Measurements from ENCODE around the gene SCN2B.

The SCN2B gene, protein sequence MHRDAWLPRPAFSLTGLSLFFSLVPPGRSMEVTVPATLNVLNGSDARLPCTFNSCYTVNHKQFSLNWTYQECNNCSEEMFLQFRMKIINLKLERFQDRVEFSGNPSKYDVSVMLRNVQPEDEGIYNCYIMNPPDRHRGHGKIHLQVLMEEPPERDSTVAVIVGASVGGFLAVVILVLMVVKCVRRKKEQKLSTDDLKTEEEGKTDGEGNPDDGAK

DNA sequence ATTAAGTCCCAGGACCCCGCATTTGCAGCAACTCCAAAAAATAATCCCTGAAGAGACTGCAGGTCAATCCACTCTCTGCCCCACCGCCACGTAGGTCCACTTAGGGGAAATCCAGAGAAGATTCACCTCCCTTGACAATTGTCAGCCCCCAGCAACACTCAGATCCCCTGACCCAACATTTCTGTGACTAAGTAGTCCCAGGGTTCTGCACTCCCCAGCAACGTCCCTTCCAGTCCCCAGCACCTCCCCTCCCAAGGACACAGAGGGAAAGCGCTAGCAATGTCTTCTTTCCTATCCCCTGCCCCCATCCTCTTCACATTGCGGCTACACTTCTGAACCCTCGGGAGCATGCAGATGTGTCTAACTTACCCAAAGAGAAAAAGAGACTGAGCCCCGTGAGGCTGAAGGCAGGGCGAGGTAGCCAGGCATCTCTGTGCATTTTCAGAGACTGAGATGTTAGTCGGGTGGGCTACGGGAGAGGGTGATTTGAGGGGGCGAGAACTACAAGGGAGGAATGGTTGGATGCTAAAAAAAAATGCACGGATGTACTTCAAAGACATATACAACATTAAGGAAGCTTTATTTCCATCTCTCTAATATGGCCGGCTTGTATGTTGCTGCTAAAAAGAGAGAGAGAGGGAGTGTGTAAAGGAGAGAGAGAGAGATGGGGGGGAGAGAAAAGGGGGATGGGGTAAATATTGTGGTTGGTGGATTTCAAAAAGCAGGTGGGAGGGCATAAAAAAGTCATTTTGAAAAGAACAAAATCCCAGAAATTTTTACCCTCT lies at the start of gene SCN2B:
SCN2B (minus strand) TSS at position 647 of the 785 bp plus-strand sequence; CDS start at position 439, 208 bp downstream.
- no peak for DNase-seq (ENCODE audit: low spot score)

DNA sequence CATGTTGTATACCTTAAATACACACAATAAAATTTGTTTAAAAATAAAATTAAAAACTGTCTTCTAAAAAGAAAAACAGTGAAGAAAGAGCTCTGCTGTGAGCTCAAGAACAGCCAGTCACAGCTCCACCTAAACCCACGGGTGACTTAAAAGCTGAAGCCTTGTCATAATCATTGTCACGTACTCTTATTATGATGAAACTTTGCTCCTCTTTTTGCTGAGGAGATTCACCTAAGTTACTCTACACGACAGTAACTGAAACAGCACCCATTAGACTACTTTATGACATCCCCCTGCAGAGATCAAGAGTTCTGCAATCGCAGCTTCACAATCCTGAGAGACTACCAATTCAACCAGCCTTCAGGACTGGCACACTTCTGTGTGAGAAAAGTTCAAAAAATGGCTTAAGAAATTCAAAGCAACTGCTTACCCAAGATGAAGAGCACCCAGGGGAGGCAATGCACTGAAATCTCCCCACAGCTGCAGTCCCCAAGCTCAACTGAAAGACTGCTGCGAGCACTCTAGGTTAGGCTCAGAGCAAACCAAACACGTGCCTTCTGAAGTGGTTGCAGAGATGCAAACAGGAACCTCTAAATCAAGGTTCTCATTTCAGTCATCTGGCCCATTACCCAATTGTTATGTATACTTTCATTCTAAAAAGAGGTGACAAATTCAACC lies 48.2 kb upstream of the SCN2B start, which contains the start of gene JAML:
JAML (minus strand) TSS at position 501 of the 678 bp plus-strand sequence. CDS start 10,145 bp downstream, outside the sequence.
- no peak for DNase-seq (ENCODE audit: low spot score)

DNA sequence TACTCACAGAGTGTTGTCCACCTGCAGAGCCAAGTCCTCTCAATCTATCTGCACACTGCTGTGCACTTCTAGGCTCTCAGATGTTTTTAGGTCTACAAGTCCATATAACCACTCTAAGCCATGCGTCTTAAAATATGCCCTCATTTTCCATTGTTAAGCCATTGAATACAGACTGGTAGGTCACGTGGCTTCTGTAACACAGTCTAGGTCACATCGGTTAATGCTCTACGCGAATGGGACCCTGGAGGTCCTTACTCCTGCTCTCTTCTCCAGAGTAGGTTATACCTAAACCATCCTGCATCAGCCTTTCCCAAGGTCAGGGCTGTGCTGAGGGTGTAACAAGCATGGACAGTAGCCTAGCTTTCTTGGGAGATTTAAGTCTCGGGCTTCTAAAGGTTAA lies 47.6 kb upstream of the SCN2B start:
- DNase-seq (ENCODE audit: low spot score) = no peak

DNA sequence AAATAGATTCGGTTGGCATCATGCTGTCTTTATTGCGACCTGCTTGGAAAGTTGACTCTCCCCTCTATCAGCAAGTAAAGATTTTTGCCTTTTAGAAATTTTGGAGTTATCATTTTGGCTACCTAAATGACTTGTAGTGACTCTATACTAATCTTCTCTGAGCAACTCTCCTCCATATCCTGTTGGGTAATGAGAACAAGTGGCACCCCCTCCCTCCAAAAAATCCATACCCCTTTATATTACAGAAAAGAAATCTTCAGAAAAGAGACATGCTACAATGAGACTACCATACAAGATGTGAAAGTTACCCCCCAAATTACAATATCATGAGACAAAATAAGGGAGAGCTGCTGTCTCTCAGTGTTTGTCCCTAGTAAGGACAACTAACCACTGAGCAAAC lies 47.1 kb upstream of the SCN2B start:
- no peak for DNase-seq (ENCODE audit: low spot score)

DNA sequence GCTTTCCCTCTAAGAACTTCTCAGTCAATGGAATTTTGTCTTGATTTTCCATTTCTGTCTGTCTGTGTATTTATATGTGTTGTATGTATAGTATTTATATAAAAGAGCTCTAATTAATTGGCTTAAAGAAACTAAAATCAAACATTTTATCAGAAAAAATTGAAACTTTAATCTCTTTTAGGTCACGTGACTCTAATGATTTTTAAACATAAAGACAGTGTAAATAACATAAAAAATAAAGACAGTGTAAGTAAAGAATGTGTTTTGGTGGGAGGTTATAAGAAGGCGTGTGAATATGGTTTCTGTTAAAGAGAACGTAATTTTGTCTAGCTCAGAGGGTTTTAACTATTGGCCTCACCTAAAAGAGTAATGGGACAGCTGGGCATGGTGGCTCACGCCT lies 46.0 kb upstream of the SCN2B start:
- no peak for DNase-seq (ENCODE audit: low spot score)

DNA sequence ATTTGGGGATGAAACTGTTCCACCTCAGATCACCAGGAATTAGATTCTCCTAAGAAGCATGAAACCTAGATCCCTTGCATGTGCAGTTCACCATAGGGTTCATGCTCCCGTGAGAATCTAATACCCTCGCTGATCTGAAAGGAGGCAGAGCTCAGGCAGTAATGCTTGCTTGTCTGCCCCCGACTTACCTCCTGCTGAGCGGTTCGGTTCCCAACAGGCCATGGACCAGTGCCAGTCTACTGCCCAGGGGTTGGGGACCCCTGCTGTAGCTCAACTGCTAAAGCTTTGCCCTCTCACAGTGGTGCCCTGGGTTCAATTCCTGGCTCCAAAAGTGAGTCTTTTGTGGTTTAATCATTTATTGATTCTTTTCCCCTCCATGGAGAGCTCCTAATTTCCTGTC lies 45.0 kb upstream of the SCN2B start:
- no peak for DNase-seq (ENCODE audit: low spot score)

DNA sequence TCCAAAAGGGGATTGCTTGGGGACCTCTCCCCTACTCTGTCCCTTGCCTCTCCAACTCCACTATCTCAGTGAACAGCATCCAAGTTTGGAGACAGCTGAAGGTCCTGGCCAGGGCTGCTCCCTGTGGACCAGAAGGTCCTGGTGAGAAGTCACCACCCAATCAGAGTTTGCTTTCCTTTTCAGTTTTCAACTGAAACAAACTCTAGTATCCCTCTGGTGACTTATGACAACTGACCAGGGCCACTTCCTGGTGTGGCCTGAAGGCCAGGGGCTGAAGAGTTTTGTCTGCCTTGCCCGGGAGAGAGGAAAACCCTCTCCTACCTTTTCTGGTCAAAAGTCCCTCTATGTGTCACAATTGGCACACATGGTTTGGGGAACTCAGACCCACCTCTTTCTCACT lies 43.3 kb upstream of the SCN2B start:
- no peak for DNase-seq (ENCODE audit: low spot score)

DNA sequence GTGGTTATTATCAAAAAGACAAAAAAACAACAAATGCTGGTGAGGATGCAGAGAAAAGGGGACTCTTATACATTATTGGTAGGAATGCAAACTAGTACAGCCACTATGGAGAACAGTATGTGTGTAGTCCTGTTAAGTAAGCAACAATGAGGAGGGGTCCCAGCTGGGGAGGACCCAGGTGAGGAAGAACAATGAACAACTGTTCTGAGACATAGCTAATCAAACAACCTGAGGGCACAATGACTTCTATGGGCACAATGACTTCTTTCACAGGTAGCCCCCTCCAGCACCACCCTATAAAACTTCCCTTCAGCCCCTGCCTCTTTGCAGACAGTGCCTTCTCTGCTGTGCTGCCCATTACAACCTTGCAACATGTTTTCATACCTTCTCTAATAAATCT lies 42.8 kb upstream of the SCN2B start:
- DNase-seq (ENCODE audit: low spot score) = no peak

DNA sequence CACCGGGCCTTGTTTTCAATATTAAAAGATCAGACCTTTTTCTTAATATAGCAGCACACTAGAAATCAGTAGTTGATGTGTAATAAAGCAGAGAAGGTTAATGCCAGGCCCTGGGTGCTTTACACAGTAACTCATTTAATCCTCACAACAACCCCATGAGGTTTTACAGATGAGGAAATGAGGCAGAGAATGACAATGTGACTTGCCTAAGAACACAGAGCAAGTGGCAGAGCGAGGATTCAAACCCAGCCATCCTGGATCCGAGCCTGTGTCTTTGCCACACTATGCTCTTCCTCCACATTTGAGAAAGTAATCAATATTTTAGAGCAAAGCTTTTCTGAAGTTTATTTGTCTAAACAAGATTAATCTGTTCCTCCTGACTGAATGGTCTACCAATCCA lies 41.1 kb upstream of the SCN2B start:
- DNase-seq (ENCODE audit: low spot score) = no peak

DNA sequence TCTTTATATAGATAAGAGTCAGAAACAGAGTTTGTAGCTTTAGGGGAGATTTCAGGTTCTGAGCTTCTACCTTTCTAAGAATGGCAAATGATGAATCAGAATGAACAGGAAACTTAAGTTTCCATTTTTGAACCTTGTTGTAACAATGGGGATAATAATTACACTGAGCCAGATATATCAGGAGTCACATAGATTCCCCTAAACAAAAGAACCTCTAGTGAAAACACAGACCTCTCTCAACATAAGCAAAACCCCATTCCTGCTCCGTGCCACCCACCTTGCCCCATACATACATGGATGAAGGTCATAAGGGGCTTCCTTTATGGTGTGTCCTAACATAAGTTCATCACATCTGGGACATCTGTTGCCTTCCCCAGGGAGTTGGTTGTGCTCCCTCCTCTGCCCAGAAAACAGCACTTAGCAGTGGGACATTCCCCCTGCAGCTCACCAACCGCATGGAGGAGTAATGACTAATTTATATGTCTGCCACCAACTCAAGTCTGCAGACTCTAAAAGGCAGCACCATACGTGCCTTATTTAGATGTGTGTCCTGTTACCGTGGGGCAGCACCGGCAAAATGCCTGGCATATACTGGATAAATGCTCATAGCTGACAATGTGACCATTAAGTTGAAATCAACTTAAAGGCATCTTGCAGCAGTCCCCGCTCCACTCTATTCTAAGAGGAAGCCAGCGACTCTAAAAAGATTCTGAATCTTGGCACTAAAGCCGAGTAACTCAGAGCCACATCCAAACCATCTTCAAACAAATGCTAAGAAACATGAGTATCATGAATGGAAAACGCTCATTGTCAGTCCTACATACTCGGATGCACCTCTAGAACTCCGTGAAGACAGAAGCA lies 40.4 kb upstream of the SCN2B start:
- no peak for DNase-seq (ENCODE audit: low spot score)

DNA sequence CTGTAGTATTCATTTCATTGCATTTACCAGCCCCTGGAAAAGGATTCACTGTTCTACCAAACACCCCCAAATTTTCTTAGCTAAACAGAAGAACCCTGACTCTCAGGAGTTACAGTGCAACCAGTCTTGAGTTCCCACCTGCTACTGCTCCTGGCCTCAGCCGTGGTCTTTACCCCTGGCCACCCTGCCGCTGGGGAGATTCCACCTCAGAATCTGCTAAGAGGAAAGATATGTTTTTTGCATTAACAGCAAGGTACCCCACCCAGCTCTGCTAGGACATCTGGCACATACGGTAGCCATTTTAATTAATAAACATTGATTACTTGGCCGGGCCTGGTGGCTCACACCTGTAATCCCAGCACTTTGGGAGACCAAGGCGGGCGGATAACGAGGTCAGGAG lies 39.3 kb upstream of the SCN2B start:
- no peak for DNase-seq (ENCODE audit: low spot score)

DNA sequence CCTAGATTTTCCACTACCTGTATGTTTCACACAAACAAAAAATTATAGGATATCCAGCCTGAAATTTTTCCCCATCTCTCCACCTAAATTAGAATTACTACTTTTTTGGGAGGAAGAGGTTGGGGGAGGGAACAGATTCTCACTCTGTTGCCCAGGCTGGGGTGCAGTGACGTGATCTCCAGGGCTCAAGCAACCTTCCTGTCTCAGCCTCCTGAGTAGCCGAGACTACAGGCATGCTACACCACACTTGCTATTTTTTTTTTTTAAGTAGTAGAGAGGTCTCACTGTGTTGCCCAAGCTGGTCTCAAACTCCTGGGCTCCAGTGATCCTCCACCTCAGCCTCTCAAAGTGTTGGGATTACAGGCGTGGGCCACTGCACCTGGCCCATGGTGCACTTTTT lies 38.8 kb upstream of the SCN2B start:
- DNase-seq (ENCODE audit: low spot score) = no peak

DNA sequence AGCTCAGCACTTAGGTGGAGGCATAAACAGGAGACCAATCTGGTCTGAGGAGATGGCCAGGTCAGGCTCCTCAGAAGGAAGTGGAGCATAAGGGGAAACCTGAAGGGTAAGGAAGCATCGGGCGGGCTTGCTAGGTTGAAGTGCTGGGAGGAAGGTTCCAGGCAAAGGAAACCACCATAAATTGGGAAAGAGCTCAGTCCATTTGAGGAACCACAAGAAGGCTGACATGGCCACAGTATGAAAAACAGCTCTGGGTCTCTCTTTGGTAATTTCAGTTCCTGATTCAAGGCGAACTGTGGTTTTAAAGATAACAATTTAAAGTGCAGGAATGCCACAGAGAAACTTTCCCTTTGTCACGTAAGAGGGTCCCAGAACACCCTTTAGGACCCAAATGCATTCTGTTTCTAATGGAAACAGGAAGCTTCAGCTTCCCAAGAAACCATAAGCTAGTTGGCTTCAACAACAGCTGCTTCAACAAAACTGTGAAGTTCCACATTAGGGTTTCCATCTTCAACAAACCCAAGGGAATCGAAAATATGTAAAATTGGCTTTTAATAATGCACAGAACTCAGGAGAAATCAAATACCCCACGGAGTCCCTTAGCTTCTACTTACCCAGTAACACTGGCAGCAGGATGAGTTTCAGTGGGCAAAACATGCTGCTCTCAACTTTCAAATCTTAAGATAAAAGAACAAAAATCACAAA lies 37.9 kb upstream of the SCN2B start:
- DNase-seq (ENCODE audit: low spot score) = no peak

DNA sequence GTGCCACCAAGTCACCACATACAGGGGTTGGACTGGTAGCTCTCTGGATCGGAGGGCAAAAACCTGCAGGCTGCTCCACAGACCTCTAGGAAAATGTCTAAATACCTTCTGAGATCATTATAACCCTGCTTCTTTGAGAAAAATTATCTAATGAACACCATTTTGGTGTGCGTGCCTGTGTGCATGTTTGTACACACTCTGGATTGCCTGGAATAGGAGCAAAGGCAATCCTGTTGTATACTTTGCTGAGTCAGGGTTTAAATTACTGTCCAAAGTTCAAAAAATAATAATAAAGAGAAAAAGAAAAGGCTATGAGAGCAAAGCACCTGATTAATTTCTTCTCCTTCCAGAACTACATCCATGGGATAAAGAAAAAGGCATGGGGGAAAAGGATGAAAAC lies 37.3 kb upstream of the SCN2B start:
- no peak for DNase-seq (ENCODE audit: low spot score)

DNA sequence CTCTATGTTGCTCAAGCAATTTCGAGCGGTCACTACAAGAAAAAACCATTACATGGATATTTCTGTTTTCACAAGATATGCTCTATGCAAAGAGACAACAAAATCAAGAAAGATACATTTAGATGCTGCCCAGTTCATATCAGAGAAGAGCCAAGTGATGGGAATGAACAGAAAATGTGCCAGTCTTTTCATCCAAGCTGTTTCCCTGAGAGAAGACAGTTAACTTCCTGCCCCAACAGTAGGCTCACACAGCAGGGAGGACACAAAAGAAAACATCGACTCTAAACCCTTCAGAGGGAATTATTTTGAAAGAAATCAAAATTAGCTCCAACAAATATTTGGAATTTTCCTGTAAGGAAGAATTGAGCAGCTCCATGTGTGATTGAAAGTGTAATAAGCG lies 36.8 kb upstream of the SCN2B start:
- no peak for DNase-seq (ENCODE audit: low spot score)

DNA sequence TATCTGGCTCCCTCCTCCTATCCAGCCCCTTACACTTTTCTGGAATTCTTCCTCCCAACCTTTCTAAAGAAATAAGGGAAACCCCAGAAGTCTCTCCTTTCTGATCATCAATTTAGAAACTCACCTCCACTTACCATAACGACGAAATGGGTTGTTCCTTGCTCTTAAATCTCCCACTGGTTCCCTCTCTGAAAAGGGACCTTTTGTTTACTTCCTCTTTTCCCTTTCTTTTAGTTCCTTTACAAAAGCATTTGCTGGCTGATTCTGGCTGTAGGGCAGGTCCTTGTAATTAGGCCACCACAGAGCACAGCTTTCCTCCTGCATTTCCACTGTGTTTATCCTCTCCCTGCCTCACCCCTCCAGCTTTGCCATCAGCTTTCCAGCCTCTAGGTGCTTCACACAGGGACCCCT lies 36.3 kb upstream of the SCN2B start:
- DNase-seq (ENCODE audit: low spot score) = no peak

DNA sequence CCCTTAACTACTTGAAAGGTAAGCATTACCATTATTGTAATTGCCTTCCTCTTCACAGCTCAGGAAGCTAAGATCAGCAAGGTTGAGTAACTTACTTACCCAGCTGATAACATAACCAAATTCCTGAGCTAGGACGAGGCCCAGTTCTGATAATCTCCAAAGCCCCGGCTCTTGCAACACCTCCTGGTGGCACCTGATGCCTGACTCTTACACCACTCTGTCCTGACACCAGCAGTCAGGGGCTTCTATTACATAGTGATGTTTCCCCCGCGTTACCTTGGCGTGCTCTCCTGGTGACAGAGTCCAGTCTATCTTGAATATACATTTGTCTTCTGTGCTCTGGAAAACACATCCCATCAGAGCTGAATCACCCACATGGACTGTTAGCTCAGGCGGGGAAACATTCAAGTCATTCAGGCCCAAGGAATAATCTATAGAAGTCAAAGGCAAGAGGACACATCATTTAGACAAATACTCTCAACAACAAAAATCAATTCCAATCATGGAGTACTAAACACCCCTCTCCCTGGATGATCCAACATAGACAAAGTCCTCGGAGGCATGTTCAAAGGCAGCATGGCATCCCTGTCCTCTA lies 35.8 kb upstream of the SCN2B start:
- no peak for DNase-seq (ENCODE audit: low spot score)

DNA sequence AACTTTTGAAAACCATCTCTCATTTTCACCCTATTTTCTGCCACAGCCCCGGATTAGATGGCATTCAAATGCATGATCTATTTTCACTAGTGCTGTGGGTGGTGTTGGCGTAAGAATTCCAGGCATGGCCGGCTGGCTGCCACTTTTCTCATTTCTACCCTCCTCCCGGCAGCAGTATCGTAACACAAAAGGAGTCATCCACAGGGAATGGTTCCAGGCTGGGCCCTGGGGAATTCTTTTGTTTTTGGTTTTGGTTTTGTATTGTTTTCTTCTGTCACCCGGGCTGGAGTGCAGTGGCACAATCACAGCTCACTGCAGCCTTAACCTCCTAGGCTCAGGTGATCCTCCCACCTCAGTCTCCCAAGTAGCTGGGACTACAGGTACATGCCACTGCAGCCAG lies 34.6 kb upstream of the SCN2B start:
- DNase-seq (ENCODE audit: low spot score) = no peak

DNA sequence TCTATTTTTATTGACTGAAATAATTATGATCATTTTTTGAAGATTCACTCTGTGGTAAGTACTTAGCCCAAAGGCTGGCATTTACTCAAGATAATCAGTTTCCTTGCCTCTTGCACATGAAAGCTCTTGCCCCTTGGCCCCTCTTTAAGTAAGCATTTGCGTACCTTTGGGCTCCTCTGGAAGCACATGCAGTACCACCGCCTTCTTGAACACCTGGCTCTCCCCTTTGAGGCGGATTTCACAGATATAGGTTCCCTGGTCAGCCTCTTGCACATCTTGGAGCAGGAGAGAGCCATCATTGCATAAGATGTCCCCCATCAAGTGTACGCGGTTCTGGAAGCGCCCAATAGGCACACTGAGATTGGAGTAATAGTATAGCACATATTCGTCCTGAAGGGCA lies 33.9 kb upstream of the SCN2B start:
- no peak for DNase-seq (ENCODE audit: low spot score)

DNA sequence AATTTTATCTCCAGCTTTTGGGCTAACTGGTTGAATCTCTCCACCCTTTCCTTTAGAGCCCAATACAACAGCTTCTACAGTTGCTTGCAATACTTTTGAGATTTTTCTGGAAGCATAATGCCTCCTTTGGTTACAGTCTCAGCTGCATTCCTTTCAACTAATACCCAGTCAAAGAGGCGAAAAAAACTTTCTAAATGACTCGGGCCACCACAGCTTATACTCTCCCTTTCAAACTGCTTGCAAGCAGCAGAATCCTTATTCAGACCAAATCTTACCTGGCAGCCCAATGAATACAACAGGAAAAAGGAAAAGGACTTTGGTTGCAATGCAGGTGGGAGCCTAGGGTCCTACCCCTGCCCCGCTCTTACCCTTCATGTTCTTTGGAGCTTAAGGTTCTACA lies 32.6 kb upstream of the SCN2B start:
- no peak for DNase-seq (ENCODE audit: low spot score)

DNA sequence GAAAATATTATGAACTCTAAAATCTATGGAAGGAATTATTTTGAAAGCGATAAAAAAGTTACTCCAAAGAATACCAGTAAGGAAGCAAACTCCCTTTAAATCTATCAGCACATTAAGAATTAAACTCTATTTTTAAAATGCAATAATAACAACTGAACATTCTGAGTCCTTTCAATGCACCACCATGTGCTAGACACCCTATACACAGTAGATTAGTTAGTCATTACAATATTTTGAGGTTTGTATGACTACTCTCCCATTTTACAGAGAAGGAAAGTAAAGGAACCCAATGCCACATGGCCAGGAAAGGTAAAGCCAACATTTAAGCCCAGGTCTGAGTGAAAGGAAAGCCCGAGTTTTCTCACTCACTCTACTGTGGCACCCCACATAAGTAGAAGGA lies 30.6 kb upstream of the SCN2B start:
- DNase-seq (ENCODE audit: low spot score) = no peak

Data from hematopoietic multipotent progenitor cell treated with erythropoietin and hydrocortisone succinate and interleukin-3 and kit ligand, for 15 days (in vitro differentiated cells).